GM20431 (cell line): ENCODE data around the gene HIF1AN.

Source experiments
- in situ Hi-C: fragments of 300-500 bp; cut with MseI, MboI; formaldehyde crosslinking; loops from one replicate; pipeline ENCODE4 v1.15.0; 2020; ENCODE audit warnings: low sequenced_read_pairs; ENCODE audit not compliant: unreplicated experiment

Gene HIF1AN

DNA sequence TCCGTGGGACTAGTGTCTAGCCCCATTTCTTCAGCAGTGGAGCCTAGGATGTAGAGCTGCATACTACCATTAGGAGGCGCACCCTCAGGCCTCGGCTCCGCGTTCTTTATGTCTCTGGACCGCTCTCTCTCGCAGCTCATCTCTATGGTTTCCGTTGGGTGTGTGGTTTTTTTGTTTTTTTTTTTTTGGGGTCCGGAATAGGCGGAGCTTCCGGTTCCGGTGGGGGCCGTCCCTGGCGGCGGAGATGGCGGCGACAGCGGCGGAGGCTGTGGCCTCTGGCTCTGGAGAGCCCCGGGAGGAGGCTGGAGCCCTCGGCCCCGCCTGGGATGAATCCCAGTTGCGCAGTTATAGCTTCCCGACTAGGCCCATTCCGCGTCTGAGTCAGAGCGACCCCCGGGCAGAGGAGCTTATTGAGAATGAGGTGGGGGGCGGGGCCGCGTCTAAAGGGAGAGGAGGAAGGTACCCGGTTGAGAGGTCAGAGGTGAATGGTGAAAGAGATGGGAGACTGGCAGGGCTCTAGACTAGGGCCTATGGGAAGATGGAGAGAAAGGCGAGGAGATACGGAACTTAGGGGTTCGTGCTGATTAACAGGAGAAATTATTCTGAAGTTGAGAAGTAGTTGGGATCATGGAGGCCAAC is at the start of gene HIF1AN:
TSS of gene HIF1AN (plus strand) at position 229 of the 639 bp plus-strand sequence. CDS start at position 245, 16 bp downstream.
- in situ Hi-C loops, result no loop called here

DNA sequence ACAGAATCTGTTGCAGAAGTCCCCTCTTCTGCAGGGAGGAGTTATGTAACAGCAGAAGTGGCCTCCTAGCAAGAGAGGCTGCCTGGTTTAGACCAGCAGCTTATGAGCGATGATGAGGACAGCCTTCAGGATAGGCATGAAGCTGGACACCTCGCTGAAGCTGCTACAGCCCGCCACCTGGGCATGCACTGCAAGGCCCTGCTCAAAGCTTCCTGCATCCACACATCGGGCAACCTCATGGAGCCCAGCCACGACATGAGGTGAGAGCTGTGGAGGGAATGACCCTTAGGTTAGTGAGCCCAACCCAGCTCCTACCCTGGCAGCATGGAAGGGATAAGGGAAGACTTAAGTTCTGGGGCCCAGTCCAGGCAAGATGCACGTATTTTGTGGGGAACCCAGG is 48.2 kb upstream of the HIF1AN start:
- in situ Hi-C loops, result no loop called here

DNA sequence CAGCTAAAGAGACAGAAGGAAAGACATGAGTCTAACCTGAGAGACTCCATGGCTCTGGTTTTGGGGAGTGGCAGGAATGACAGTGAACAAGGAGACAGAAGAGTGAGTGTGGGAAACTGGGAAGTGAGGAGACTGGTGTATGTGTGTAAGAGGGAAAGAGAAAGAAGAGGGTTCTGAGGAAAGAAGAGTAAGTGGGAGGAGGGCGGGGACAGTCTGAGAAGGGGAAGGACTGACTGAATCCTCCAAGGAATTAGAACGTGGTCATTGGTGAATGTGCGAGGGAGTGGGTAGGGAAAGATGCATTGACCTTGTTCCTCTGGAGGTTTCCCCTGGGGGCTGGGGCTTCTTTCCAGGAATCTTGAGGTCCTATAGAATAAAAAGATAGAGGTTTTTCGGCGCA is 46.3 kb upstream of the HIF1AN start:
- in situ Hi-C loops, result no loop called here

DNA sequence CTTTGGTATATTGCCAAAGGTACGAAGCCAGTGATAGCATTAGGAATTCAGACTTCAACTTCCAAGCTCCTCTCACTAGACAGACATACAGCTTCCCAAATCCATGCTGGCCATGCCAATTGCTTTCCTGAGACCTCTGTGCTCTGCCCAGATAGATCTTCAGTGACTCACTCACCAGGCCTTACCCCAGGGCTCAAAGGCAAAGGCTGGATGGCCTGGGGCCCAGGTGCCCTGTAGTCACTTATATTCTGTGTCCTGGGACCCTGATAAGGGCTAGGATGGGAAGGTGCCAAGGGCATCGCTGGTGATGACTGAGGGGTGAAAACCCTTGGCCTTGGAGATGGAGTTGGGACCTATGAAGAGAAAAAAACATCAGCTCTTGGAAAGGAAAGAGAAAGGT is 45.2 kb upstream of the HIF1AN start:
- in situ Hi-C loops, result no loop called here

DNA sequence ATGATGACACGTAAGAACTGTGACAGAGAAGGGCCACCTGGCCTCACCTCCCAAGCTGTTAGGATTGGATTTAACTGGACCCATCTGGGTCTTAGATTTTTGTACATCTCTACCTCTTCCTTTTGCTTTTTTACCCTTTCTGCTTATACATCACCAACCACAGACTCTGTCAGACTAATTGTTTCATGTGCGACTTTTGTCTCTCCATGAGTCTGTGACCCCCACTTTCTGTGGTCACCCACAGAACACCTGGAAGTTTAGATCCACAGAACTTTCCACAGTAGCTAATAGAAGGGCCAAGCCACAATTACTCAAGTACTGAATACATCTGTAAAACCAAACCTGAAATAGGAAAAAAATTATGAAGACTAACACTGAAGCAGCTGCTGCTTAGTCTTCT is 39.2 kb upstream of the HIF1AN start:
- in situ Hi-C loops, result no loop called here

DNA sequence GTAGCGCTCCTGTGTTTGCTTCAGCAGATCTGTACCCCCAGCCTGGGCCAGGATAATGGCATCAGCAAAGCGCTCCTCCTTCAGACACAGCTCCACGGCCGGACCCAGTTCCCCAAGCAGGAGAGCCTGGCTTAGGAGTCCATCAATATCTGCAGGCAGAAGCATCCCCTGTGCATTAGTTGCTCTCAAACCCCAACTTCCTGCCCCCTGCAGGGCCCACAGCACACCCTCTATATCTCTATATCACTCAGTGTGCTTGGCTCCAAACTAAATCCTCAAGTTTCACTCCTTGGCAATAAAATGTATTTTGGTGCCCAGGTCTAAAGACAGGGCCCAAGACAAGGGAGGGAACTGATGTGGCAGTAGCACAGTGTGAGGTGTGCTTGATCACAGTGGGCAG is 37.7 kb upstream of the HIF1AN start:
- in situ Hi-C loops, result no loop called here

DNA sequence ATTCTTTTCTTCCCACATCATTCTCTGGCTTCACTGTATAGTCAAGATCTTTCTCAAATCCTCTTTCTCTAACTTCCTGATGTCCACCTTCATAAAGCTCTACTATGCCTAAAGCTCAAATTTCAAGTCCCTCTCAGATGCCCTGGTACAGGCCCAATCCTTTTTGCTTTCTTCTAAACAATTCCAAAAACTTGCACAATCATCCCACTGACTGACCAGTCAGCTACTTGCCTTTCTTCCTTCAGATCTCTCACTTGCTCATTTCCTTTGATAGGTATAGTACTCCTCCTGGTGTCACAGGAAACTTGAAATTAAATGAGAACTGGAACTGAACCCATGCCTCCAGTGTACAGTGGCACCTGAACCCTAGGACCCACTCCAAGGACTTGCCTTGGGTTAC is 34.3 kb upstream of the HIF1AN start:
- in situ Hi-C loops, result loop anchor here (10.0 kb wide), 1 partner anchor 67 kb away; no protein-coding TSS in a partner anchor

DNA sequence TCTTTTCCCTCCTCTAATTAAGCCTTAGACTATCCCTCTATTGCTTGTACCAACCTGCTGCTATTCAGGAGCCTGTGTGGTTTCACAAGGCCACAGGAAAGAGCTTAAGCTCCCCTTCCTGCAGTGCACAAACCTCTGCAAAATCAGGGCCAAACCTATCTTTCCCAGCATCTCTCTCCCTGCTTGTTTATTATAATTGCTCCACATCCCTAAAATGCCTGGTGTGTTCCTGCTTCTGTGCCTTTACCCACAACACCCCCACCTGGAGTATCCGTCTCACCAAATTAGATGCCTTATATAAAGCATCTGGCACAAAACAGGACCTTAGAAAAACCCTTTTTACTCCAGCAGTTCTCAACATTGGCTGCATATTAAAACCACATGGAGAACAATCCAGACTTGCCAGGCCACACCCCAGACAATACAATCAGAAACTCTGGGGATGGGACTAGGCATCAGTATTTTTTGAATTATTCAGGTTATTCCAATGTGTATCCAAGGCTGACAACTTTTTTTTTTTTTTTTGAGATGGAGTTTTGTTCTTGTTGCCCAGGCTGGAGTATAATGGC is 32.7 kb upstream of the HIF1AN start:
- in situ Hi-C loops, result loop anchor here (10.0 kb wide), 1 partner anchor 68 kb away; no protein-coding TSS in a partner anchor

DNA sequence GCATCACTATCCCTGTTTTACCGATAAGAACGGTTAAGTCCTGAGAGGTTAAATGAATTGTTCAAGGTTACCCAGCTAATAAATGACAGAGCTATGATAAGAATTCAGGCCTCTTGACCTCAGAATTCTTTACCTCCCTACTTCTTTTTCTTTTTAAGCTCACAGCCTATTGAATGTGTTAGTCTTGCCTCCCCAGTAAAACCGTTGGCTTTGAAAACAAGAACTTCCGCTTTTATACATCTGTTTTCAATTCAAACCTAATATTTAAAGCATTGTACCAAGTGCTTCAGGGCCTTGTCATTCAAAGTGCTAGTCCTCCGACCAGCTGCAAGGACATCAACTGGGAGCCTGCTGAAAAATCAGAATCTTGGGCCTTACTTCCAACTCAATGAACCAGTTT is 31.6 kb upstream of the HIF1AN start:
- in situ Hi-C loops, result loop anchor here (10.0 kb wide), 1 partner anchor 69 kb away; no protein-coding TSS in a partner anchor

DNA sequence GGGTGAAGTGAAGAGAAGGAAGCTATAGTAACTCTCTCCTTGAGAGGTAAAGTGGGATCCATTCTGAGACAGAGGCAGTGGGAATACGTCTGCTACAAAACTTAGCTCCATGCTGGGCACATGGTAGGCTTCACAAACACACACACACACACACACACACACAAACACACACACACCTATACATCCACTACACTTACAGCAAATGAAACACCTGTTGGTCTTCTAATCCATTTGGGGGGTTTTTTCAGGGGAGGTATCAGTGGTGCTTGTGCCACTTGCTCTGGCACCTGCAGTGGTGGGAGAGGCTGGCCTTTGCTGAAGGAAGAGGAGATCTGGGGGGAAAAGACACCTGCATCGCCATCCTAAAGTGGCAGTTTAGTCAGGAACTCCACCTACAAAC is 30.6 kb upstream of the HIF1AN start:
- in situ Hi-C loops, result loop anchor here (10.0 kb wide), 1 partner anchor 70 kb away; no protein-coding TSS in a partner anchor

DNA sequence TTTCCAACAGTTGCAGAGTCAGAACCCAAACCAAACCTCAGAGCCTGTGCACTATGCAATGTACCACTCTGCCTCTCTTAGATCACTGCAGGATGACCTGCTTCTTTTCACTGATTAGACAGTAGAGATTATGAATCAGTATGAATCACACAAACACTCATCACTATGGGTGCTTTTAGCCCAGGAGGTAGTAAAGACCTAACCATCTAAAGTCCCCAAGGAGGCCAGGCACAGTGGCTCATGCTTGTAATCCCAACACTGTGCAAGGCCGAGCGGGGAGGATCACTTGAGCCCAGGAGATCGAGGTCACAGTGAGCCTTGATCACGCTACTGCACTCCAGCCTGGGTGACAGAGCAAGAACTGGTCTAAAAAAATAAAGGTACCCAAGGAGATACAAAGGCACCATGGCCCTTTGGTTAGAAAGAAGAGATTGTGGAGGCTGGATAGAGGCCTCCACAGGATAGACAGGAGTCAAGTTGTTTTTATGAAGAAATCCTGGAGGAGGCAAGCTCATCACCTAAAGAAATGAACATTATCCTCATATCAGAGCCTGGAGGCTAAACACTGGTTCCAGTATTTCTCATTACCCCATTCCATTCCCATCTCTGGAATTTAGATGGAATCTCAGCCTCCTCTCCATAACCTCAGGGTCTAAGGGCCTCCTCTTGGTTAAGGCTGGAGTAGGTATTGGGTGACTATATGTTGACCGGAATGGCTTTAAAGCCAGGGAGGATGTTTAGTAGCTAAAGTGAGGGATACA is 29.0 kb upstream of the HIF1AN start:
- in situ Hi-C loops, result loop anchor here (10.0 kb wide), 1 partner anchor 72 kb away; no protein-coding TSS in a partner anchor

DNA sequence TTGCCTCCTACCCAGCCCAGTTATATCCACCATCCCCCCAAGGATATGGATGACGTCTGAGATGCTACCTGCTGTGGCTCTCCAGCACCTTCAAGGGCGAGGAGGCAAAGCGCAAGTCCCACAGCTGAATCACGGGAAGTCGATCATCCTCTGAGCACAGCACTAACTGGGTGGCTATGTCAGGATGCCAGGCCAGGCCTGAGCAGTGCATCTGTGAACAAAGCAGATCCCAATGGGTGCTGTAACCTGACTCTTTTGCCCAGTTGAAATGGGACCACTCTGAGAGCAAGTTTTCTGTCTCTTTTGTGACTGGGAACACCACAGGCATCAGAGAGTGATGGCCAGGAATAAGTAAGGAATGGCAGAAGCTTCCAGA is 28.4 kb upstream of the HIF1AN start:
- in situ Hi-C loops, result loop anchor here (10.0 kb wide), 1 partner anchor 73 kb away; no protein-coding TSS in a partner anchor

DNA sequence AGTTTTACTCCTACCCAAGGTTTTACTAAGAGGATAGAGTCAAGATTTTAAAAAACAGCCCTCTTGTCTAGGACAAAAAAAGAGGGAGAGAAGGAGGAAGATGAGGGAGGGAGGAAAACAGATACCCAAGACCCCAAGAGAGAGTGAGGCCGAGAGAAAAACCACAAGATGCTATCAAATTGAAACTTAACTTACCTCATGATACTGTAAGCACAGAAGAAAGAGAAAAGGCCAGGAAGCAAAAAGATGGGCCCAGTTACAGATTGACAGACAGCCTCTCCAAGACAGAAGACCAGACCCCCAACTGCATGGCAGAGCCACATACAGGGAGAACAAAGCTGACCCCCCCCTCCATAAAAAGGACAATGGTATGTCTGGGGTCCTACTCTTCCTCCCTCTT is 27.5 kb upstream of the HIF1AN start:
- in situ Hi-C loops, result loop anchor here (10.0 kb wide), 1 partner anchor 73 kb away; no protein-coding TSS in a partner anchor

DNA sequence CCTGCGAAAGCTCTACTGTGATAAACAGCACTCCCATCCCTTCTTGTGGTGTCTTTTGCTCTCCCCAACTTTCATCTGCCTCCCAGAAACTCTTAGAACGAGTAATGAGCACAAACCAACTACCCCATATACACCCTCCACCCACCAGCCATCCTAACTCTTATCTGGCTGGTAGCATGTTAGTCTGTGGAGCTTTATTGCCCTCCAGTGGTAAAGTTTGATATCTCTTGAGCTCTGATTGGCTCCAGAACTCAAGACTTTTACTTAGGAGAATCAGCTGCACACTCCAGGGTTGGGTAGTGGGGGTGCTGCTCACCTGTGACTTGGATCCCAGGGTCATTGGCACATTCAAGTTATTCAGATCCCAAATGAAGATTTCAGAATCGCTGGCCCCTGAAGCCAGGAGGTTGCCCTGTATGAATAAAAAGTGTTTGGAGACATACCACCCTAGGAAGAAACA is 27.0 kb upstream of the HIF1AN start:
- in situ Hi-C loops, result loop anchor here (10.0 kb wide), 1 partner anchor 74 kb away; no protein-coding TSS in a partner anchor

DNA sequence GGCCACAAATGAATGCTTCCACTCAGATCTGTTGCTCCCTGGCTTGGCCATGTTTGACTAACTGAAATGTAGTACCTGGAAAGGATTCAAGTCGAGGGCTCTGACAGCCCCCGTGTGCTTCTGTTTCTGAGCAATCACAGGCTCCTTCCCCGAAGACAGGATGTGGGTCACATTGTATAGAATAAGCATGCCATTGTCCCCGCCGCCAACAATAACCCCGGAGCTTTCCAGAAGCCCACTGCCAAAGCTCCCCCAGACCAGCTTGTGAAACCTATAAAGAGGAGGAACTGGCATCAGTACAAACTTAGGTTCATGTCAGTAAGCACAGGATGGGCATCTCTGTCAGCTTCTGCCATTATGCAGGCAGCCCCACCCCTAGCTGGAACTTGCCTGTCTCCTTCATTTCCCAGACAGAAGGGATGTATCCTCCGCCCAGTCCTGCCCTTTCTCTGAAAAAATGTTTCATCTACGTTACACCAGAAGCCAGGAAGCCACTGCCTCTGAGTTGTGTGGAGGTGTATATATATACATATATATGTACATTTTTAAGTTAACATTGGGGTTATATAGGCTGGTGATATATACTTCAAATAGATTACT is 26.4 kb upstream of the HIF1AN start:
- in situ Hi-C loops, result loop anchor here (10.0 kb wide), 1 partner anchor 75 kb away; no protein-coding TSS in a partner anchor

DNA sequence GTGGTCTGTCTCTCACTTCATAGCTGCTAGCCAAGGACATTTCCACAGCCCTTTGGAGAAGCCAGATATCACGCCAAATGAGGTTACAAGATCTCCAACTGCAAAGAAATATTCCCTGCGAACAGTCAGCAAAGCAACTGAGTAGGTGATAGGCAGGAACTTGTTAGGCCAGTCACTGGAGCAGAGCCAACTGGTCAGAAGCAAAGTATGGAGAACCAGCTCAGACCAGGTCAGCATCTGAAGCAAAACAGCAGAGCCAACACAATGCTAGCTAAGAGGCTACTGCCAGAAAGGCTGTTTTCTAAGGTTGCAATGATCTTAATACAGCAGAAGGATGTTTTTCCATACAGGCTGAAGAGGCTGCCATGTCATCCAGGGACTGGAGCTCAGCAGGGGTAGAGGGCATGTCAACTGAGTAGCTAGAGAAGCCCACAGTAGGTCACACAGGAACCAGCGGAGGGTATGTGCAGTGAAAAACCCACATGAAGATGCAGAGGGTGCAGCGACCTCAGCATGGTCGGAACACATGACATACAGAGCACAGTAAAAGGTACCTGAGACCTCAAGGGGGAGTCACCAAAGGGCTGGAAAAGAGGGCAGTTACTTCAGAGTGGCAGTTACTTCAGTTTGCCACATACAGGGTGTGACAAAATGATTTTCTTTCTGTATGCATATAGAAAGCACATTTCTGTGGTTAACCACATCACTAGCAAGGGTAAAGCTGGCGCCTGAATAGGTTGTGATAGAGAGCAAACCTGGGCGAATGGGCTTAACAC is 25.0 kb upstream of the HIF1AN start:
- in situ Hi-C loops, result no loop called here

DNA sequence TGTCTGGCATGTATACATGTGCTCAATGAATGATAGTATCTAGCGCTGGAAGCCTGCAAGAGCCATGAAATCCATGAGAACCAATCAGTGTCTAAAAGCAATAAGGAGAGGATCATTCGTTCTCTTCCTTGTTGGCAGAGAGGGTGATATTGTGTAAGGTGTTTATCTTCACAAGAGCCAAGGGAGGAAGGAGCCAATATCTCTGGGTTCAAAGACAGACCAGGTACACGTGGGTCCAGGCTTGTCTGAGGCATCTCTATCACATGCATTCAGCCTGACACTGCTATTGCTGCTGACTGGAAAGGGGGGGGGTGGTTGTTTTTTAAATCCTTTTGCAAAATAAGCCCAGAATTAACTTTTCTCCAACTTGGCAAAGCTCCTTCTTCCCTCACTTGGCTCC is 20.1 kb upstream of the HIF1AN start:
- in situ Hi-C loops, result no loop called here

DNA sequence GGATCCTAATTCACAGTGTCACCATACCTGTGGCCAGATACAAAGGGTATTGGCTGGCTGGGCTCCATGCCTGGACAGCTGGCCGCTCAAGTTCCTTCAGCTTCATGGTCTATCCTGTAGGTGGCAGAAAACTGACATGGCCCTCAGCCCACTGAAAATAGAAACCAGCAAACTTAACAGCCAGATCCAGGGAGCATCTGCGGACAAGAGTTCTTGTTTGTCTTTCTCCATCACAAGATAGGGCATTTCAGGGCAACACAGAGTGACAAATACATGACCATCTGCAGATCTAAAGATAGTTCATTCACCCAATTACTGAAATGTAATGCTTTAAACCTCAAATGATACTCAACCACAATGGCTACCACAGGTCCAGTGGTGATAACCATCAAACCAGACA is 18.9 kb upstream of the HIF1AN start:
- in situ Hi-C loops, result no loop called here

DNA sequence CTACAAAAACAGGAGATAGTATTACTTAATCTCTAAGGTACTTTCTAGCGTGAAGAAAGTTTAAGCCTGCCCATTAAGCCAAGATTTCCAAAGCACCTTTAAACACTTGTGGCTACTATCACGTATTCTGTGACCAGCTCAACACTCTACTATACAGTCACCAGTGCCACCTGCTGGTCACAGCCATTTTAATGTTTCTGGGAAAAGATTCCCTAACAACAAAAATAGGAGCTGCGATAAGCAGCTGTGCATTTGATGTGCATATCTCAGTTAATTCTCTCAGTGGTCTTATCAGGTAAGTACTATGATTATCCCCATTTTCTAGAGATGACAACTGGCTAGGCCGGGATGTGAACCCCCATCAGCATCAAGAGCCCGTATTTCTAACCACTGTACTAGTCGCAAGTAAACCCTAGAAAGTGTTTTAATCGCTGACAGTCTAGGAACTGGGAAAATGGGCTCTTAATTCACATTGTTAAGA is 16.9 kb upstream of the HIF1AN start:
- in situ Hi-C loops, result no loop called here
